Stimulated activated CD4-positive, alpha-beta T cell treated with anti-CD3 and anti-CD28 coated beads, Interleukin-15, amount 100 ng/mL, for 1 hour (primary cell): ENCODE results near the gene ARL2.
A peak's percentile ranks its signal among the peaks of the same experiment; 100 is the strongest.

Experiments
- DNase-seq, 2 donors: peaks; one replicate each; pipeline ENCODE4 v3.0.0-alpha.2; 2020; ENCODE audit warnings: low read depth in 1 of 2, low spot score in 1 of 2

Gene ARL2

DNA sequence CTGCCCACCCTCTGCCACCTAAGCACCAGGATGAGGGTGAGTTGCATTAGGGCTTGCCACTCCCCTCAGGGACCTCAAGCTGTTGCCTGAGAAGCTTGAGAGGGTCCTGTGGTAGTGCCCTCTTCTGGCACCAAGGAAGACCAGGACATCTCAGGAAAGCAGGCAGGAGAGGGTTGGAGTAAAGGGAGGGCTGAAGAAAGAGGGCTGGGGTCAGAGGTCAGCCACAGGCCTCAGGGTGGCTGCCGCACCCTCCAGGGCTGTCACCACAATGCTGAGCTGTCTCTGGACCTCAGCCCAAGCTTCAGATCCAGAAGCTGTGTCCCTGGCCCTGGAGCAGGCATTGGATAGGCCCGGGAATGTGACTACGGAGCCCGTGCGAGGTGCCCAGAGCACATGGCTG is 31.1 kb downstream of the ARL2 start:
- no peak for DNase-seq

DNA sequence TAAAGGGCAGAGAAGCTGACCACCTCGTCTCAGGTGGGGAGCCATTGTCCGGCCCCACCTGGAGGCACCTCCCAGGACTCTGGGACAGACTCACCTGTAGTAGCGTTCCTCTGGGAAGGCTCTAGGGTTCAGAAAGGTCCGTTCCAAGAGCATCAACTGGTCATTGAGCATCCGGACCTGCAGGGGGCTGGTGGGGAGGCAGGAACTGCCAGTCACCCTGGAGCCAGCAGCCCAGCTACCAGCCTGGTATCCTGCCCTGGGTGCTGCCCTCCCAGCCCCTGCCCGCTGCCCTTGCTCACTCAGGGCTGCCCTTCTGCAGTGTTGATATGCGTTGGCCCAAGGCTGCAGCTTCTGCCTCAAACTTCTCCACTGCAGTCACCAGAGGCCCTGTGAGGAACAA is 31.8 kb downstream of the ARL2 start:
- DNase-seq: no peak

DNA sequence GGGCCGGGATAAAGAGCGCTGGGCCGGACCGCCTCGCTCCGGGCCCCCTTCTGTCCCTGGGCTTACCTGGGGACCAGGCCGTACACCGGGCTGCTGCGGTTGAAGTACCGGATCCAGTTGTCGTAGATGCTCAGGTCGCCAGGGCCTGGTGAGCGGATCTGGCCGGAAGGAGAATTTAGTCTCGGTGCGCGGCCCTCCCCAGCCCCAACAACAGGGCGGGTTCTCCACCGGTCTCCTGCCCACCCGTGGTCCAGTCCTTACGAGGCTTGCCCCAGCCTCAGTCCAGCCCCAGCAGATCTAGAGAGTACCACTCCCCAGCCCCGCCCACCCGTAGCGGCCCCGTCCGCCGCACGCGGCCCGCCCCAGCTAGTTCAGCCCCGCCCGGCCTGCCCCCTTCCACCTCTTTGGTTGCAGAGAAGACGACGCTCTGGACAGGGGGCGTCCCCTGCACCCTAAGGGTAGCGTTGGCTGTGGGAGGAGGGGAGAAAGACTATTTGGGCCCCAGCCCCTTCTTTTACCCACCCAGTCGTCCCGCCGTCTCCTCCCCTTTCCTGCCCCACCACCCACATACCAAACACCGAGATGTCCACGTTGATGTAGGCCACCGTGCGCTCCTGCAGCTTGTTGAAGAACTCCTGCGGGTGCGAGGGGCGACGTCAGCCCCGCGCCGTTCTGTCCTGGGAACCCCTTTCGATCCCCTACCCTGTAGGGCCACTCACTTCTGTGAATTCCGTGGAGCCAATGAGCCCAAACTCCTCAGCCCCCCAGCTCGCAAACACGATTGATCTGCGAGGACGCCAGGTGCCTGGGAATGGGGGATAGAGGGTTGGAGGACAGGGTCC is 33.8 kb downstream of the ARL2 start:
- DNase-seq: peak in 1 of 2 donors; percentile 16

DNA sequence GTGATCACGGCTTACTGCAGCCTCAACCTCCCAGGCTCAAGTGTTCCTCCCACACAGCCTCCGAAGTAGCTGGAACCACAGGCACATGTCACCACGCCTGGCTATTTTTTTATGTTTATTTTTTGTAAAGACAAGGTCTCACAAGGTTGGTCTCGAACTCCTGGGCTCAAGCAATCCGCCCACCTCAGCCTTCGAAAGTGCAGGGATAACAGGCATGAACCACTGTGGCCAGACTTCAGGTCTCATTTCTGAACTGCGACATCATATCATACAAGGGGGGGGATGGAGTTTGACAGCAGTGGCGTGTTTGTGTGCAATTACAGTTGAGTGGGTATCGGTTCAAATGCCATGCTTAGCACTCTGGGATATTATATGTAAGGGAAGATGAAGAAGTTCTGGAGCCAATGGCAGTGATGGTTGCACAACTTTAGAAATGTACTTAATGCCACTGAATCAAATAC is 37.5 kb downstream of the ARL2 start:
- no peak for DNase-seq

DNA sequence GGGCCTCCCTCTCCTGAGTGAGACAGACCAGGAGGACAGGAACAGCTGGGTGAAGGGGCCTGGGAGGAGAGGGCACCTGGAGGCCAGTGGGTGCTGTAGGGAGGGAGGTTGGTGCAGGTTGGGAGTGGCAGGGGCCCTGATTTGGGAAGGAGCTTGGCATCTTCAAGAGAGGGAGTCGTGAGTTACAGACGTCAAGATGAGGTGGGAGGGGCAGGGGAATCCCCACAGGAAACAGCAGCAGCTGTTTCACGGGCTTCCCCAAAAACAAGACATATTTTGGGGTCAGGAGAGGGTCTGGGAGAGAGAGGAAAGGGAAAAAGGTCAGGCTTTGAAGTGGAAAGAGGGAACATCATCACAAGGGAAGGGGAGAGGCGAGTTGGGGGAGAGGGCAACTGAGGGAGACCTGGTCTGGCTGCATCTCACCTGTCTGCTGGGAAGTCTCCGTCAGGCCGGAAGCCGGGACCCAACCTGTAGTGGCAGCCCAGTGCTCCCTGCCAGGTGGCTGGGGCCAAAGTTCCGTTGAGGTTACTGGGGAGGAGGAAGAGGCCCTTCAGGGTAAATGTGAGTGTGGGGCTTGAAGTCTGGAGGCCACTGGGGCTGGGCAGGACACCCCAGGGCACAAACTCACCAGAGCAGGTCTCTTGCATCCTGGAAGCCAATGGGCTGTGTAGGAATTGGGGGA is 40.0 kb downstream of the ARL2 start:
- no peak for DNase-seq

DNA sequence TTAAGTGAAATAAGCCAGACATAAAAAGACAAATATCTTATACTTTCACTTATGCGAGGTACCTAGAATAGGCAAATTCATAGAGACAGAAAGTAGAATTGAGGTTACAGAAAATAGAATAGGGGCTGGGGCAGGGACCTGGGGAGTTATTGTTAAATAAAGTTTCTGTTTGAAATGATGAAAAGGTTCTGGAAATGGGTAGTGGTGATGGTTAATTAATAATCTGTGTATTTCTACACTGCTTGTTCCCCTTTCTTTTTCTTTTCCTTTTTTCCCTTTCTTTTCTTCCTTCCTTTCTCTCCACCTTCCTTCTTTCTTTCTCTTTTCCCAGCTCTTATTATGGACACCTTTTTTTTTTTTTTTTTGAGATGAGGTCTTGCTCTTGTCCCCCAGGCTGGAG is 41.6 kb downstream of the ARL2 start:
- no peak for DNase-seq

DNA sequence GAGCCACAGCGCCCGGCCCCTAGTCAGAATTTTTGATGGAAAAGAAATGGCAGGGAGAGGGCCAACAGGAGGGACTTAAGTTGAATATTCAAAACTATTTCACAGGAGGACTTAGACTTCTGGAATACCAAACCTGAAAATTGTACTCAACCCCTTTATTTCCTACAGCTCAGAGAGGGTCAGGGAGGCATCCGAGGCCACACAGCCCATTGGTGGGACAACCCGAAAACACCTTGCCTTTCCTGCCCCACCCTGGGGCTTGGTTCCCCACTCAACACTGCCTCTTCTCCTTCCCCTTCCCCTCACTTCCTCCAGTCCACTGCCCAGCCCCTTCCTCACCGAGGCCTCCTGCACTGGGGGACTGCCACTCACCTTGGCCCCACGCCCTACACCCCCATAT is 43.0 kb downstream of the ARL2 start:
- no peak for DNase-seq

DNA sequence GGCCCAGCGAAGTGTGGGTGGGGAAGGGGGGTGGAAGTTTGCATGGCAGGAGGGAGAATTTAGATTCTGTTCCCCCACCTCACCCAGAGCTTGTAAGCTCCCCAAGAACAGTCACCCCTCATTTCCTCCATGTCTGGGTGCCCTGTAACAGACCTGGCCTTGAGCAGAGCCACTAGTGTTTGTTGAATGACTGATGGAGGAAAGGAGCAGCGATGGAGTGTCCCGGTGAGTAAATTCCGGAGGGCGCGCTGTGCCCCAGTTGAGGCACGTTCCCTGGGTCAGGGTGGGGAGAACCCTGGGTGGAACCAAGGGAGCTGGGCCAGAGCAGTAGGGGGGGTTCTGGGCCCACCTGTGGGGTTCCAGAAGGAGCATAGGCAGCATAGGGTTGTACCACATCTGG is 43.6 kb downstream of the ARL2 start:
- no peak for DNase-seq

DNA sequence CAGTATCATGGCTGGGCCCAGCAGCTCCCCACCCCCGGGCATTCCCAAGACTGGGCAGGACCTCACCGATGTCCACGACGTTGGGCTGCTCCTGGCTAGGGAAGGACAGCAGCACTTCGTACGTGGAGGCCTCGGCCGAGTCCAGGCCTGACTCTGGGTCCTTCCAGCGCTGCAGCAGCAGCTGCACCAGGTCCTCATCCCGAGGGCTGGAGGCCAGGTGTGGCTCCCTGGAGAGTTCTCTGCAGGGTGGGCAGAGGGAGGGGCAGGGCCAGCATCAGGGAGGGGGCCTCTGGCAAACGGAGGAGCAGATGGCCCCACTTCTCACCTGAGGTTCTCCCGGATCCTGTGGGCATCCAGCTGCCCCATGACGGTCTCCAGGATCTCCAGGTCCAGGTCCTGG is 44.1 kb downstream of the ARL2 start:
- no peak for DNase-seq

DNA sequence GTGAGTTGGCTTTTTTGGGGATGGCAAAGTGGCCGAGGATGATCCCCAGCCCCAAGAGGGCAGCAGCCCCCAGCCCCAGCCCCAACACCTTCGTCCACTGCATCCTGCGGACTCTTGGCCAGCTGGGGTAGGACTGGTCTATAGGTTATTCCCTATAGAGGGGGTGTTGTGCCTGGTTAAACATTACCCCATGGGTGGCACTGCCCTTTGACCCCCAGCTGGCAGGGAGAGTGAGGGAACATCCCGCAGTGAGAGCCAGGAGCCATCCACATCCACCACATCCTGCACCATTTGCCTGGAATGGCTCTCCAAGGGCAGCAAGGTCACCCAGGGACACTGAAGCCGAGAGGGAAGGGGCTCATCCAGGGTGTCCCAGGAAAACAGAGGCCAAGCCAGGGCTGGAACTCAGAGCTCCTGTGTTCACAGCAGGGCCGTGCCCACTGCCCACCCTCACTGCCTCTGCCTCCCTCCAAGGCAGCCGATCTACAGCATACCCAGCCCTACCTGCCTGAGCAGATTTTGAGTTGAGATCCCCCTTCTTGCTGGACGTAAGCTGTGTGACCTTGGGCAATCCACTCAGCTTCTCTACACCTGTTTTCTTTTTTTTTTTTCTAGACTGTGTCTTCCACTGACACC is 44.6 kb downstream of the ARL2 start, which contains the start of gene NAALADL1:
TSS of gene NAALADL1 (minus strand) at position 135 of the 636 bp plus-strand sequence. CDS start at position 103, 32 bp downstream.
- no peak for DNase-seq

DNA sequence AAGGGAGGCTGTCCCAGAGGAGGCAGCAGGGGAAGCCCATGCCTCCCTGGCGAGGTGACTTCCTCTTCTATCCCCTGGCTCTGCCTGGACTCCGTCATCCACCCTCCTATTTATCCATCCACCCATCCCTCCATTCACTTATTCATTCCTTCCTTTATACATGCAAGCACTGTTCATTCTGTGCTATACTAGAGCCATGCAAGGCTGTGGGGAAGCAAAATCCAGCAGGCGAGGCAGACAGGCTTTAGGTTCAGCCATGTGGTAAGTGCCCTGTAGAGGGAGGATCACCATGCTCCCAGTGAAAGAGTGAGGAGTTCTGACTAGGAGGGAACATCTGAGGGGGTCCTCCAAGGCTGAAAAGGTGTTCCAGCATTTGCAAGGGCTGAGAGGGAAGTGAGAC is 45.6 kb downstream of the ARL2 start:
- DNase-seq: no peak

DNA sequence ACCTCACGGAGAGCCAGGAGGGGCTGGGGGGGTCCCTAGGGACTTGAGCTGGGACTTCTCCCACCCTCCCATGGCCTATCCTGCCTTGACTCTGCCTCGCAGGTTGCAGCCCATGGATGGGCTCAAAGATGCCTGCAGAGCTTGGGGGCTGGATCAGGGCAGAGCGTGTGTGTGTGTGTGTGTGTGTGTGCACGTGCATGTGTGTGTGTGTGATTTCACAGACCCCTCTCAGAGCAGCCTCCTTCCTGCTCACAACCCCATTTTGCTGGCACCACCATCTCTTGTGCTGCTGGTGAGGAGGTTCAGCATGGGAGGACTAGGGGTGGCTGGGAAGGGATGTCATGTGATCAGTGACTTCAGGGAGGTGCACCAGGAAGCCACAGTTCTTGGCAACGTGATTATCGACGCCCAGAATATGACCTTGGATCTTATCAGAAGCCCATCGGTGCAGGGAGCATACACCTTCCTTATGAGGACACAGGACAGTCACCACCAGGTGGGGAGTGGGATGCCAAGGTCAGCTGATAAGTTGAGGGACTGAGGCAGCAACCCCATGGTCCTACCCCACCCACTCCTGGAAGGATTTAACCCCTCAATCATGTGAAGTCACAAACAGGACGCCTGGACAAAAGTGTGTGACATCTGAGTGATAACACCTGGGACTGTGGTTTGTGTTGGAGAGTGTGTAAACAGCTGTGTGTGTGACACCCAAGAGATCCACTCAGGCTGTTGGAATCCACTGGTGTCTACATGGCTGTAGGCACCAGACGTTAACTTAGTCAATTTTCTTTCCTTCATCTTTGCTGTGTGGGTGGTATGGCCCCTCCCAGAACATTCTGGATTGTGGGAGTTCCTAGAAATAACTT is 46.2 kb downstream of the ARL2 start:
- no peak for DNase-seq

DNA sequence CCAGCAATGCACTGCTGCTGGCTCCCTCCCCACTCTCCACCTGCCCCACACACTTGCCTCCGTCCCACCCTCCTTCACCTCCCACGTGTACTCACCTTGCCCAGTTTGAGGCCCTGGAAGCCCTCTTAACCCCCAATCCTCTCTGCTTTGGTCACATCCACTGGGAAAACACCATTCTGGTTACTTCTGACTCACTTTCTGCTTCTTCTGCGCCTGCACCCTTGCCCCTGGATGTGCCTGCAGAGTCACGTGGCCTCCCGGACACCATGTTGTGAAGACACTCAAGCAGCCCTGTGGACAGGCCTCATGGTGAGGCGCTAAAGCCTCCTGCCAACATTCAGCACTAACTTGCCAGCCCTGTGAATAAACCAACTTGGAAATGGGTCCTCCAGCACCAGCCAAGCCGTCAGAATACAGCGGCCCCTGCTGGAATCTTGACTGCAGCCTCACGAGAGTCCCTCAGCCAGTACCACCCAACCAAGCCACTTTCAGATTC is 47.0 kb downstream of the ARL2 start:
- no peak for DNase-seq

DNA sequence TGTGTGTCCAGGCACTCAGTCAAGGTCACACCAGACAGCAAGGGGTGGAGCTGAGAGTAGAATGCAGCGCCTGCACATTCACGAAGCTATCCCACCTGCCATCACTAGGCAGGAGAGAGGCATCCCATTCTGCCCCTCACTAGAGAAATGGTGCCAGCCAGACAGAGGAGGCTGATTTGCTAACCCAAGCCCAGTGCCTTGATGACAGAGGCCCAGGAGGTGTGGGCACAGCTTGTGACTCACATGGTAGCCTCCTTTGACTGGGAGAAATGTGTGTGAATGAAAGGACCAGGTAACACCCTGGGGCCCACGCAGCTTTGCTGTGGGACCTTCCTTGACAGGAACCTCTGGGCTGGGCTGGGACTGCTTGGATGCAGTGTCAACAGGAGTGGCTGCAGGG is 49.6 kb downstream of the ARL2 start:
- DNase-seq: no peak

DNA sequence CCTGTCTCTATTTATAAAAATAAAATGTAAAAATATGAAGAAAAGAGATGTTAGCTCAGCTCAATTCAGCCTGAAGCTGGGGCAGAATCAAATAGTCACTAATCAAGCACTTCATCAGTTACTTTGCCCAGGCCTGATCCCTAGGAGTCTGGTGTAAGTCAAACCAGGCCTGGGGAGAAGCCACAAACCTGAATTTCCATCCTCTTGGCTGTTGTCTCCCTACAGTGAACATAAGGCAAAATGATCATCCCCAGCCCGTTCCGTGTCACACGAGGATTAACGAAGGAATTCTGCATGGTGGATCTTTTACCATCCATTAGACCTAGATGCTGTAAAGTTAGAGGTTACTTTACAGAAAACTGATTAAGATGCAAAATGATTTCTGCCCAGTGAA is 50.9 kb downstream of the ARL2 start:
- DNase-seq: no peak

DNA sequence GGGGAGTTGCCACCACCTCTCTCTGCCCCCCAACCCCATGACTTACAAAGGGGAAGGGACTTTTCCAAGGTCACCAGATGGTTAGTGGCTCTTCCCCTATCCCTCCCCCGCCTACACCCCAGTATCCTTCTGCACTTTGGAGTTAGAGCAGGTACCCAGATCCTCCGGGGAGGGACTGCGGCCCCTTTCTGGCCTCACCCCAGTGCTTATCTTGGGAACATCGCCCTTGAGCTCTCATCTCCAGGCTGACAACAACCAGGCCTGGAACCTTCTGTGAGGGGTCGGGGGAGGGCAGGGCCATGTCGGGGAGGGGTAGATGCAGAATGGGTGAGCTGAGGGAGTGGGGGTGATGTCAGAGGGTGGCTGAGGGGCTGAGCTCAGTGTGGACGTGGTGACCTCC is 51.9 kb downstream of the ARL2 start:
- DNase-seq: no peak

DNA sequence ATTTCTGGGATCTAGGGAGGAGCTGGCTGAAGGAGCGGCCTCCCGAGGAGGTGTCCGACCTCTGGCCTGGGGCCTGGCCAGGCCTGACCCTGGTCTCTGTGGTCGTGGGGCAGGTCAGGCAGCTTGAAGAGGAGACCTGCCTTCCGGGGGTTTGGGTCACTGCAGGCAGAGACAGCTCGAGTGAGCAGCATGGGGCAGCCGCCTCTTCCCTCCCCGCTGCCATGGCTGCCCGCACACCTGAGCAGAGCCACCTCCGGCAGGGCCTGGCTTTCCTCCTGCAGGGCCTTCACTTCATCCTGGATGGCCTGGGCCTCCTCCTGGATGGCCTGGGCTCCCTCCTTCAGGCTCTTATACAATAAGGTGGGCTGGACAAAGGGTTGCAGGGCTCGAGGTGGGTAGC is 52.4 kb downstream of the ARL2 start:
- no peak for DNase-seq

DNA sequence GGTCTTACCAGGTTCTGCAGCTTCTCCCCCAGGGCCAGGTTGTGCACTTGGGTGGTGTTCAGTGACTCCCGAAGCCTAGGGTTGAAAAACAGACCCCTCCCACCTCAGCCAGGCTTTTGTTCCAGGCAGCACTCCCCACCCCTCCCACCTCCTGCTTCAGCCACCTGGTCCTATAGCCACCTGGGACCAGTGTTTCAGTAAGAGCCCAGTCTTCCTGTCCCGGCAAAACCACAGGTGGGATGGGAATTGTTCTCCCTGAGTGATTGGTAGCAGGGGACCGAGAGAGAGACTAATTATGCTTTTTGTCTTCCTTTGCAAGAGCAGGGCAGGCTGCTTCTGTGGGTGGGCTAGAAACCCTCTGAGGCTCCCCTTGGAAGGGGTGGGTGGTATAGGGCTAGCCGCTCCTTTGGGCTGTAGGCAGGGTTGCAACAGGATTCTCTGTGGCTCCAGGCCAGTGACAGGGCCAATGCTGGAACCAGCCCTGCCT is 52.9 kb downstream of the ARL2 start:
- no peak for DNase-seq

DNA sequence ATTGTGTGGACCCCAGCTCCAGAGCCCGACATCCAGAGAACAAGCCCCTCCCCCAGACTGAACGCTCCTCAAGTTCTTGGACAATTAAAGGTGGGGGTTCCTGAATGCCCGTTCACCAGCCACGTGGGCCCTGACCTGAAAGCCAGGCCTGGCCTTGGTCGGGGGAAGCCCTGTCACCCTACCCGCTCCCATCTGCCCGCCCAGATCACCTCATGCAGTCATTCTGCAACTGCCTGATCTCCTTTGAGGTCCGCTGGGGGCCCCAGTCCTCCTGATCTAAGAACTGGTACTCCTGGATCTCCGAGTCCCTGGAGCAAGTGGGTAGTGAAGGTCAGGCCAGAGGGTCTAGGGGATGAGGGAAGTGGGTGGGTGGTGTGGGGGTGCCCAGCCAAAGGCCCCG is 53.5 kb downstream of the ARL2 start:
- no peak for DNase-seq

DNA sequence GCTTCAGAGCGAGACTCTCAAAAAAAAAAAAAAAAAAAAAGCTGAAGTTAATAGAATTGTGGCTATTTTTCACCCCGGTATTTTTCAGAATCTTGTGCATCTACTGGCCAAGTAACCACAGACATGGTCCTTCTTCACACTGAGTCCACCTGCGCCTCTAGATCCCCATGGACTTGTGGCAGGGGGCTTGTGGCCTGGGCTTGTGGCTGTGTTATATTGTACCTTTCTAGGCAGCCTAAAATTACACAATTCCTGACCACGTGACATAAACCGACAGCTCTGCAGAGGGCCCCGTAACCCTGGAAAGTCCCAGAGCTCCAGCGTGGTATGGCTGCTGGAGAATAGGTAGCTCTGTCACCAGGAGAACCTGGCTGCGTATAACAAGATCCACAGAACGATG is 55.3 kb downstream of the ARL2 start:
- no peak for DNase-seq
